22Rv1 (cell line): ENCODE results near the gene LHFPL4.
"Not testable (repeated sequence)": the region's sequence is repeated elsewhere in the genome, so short reads cannot be mapped to it uniquely, and the experiment has no call there.

Source experiments
- H3K27ac ChIP-seq: fragments of 450-650 bp; 2 replicates; pipeline ENCODE4 v1.5.1; 2017
- CTCF ChIP-seq: fragments of 450-650 bp; IDR thresholded peaks from 2 replicates; pipeline ENCODE4 v1.5.1; 2017; ENCODE audit warnings: mild to moderate bottlenecking
- ZFX ChIP-seq: fragments of 450-650 bp; IDR thresholded peaks from 2 replicates; pipeline ENCODE4 v1.6.1; 2017; ENCODE audit warnings: antibody characterized with exemption, borderline replicate concordance

LHFPL4 gene

GRCh38 chr3:9553021-9553947 lies at the start of gene LHFPL4:
TSS of gene LHFPL4 (minus strand) at chr3:9553822. CDS start at chr3:9552679, 1,143 bp downstream.
- TF ChIP-seq CTCF (no peak), ZFX (no peak)

GRCh38 chr3:9602620-9603019 lies 49.0 kb upstream of the LHFPL4 start:
- no peak overlapping the region for H3K27ac ChIP-seq
- no peak for TF ChIP-seq ZFX
- no peak for TF ChIP-seq CTCF

More at GRCh38 chr3:9553021-9553947, at the start of gene LHFPL4:
- H3K27ac ChIP-seq = no peak within 1 kb of the TSS

GRCh38 chr3:9601006-9601581 lies 47.5 kb upstream of the LHFPL4 start:
- peak overlapping the region; percentile 37 for H3K27ac ChIP-seq

GRCh38 chr3:9600597-9600996 lies 47.0 kb upstream of the LHFPL4 start:
- TF ChIP-seq ZFX (no peak), CTCF (peak; percentile 19; the same call in 1 of the 2 replicates)
- peak overlapping the region; percentile 37 for H3K27ac ChIP-seq

GRCh38 chr3:9598783-9599387 lies 45.3 kb upstream of the LHFPL4 start:
- no peak for TF ChIP-seq CTCF
- TF ChIP-seq ZFX = no peak

GRCh38 chr3:9595877-9596276 lies 42.3 kb upstream of the LHFPL4 start:
- no peak overlapping the region for H3K27ac ChIP-seq
- TF ChIP-seq CTCF = no peak

More at GRCh38 chr3:9598783-9599387, 45.3 kb upstream of the LHFPL4 start:
- H3K27ac ChIP-seq = no peak overlapping the region

GRCh38 chr3:9591781-9592180 lies 38.2 kb upstream of the LHFPL4 start:
- not testable (repeated sequence) for H3K27ac ChIP-seq

- H3K27ac ChIP-seq = no peak overlapping the region
- no peak for TF ChIP-seq CTCF
- TF ChIP-seq ZFX = no peak
Measured at GRCh38 chr3:9590282-9590791, 36.7 kb upstream of the LHFPL4 start.
